ENCODE measurements around the gene EPB41L3.

- TF ChIP-seq TAF1 (IDR thresholded peaks at IDR 0.05; ENCODE audit: low read depth) (no peak), CEBPB (IDR thresholded peaks at IDR 0.05) (no peak), YY1 (IDR thresholded peaks at IDR 0.05; ENCODE audit: low read depth) (no peak), EP300 (IDR thresholded peaks at IDR 0.05; ENCODE audit: borderline replicate concordance) (no peak), RAD21 (IDR thresholded peaks at IDR 0.05; ENCODE audit: low read depth) (no peak), TCF12 (IDR thresholded peaks at IDR 0.05; ENCODE audit: low read depth) (no peak), MAX (IDR thresholded peaks at IDR 0.05) (no peak), EGR1 (IDR thresholded peaks at IDR 0.05) (no peak)
These were observed 62.2 kb downstream of the EPB41L3 start for GRCh38 chr18:5481621-5482020.

Measured in Ishikawa (cell line).